GM06990 (cell line): ENCODE results near the gene CCDC28B.

Source experiments
- DNase-seq: peaks from one replicate; pipeline ENCODE4 v3.0.0-alpha.2; 2011; ENCODE audit not compliant: insufficient read length; ENCODE audit errors: extremely low read depth
- H3K27me3 ChIP-seq: replicated peaks from 2 replicates; pipeline ENCODE4 v1.6.0; 2011; ENCODE audit warnings: low read length; ENCODE audit not compliant: control insufficient read depth, insufficient read depth
- H3K36me3 ChIP-seq: 2 replicates; pipeline ENCODE4 v1.5.1; 2011; ENCODE audit warnings: low read length; ENCODE audit not compliant: control insufficient read depth, insufficient read depth
- H3K4me3 ChIP-seq: replicated peaks from 2 replicates; pipeline ENCODE4 v1.5.1; 2011; ENCODE audit warnings: low read depth, mild to moderate bottlenecking, control low read depth, low read length
- TF ChIP-seq, protein P1 (sequence below): IDR thresholded peaks from 2 replicates; pipeline ENCODE4 v1.5.1; 2011; ENCODE audit warnings: low read length, control low read depth, mild to moderate bottlenecking, inconsistent platforms; ENCODE audit not compliant: insufficient read depth, poor library complexity, severe bottlenecking

The CCDC28B gene

DNA sequence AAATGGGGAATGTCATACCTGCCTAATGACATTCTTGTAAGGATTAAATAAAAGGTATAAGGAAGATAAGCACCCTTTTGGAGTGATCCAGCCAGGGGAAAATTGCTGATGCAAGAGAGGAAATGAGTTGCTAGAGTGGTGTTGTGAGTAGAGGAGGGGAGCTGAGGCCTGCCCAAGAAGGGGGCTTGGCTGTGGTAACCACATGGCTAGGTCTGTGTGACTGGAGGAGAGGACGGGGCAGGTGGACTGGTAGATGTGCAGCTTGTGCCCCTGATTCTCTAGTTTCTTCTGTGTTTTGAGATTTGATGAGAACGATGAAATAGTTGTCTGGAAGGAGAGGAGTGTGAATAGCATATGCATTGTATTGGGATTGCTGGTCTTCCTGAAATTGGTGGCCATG lies 14.3 kb upstream of the CCDC28B start:
- Histone ChIP-seq H3K4me3 (no peak overlapping the region), H3K27me3 (no peaks in the 10 kb centered on the region), H3K36me3 (peaks cover 38% of the 10 kb centered on the region)
- TF ChIP-seq, protein P1, sequence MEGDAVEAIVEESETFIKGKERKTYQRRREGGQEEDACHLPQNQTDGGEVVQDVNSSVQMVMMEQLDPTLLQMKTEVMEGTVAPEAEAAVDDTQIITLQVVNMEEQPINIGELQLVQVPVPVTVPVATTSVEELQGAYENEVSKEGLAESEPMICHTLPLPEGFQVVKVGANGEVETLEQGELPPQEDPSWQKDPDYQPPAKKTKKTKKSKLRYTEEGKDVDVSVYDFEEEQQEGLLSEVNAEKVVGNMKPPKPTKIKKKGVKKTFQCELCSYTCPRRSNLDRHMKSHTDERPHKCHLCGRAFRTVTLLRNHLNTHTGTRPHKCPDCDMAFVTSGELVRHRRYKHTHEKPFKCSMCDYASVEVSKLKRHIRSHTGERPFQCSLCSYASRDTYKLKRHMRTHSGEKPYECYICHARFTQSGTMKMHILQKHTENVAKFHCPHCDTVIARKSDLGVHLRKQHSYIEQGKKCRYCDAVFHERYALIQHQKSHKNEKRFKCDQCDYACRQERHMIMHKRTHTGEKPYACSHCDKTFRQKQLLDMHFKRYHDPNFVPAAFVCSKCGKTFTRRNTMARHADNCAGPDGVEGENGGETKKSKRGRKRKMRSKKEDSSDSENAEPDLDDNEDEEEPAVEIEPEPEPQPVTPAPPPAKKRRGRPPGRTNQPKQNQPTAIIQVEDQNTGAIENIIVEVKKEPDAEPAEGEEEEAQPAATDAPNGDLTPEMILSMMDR: no peak
- no peak for DNase-seq

DNA sequence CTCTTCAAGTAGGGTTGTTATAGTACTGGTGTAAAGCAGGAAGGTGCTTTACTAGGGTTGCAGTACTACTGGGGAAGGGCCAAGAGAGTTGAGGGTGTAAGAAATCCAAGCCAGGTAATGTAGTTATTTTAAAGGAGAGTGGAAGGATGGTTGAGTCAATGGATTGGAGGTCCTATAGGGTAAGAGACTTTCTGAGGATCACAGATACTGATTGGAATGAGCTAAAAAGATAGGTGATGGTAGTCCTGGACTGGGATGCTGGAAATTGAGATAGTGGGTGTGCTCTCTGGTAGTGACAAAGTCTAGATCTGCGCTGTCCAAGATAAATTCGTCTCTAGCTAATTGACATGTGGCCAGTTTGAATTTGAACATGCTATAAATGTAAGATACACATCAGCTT lies 13.9 kb upstream of the CCDC28B start:
- H3K27me3 ChIP-seq: no peaks in the 10 kb centered on the region
- H3K36me3 ChIP-seq: peaks cover 43% of the 10 kb centered on the region
- no peak overlapping the region for H3K4me3 ChIP-seq
- TF ChIP-seq, protein P1: no peak
- DNase-seq: no peak

DNA sequence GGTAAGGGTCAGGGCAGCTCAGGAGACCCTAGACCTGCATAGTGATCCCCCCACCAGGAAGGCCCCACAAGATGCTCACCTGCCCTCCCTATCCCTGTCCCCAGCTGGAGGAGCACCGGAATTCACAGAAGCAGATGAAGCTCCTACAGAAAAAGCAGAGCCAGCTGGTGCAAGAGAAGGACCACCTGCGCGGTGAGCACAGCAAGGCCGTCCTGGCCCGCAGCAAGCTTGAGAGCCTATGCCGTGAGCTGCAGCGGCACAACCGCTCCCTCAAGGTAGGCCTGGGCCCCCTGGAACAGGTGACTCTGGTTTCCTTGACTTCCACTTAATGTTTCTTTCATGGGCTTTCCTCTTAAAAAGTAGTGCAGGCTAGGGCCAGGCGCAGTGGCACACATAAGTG lies 12.5 kb upstream of the CCDC28B start:
- Histone ChIP-seq H3K36me3 (peaks cover 51% of the 10 kb centered on the region), H3K4me3 (no peak overlapping the region), H3K27me3 (no peaks in the 10 kb centered on the region)
- TF ChIP-seq, protein P1: no peak
- DNase-seq: no peak

DNA sequence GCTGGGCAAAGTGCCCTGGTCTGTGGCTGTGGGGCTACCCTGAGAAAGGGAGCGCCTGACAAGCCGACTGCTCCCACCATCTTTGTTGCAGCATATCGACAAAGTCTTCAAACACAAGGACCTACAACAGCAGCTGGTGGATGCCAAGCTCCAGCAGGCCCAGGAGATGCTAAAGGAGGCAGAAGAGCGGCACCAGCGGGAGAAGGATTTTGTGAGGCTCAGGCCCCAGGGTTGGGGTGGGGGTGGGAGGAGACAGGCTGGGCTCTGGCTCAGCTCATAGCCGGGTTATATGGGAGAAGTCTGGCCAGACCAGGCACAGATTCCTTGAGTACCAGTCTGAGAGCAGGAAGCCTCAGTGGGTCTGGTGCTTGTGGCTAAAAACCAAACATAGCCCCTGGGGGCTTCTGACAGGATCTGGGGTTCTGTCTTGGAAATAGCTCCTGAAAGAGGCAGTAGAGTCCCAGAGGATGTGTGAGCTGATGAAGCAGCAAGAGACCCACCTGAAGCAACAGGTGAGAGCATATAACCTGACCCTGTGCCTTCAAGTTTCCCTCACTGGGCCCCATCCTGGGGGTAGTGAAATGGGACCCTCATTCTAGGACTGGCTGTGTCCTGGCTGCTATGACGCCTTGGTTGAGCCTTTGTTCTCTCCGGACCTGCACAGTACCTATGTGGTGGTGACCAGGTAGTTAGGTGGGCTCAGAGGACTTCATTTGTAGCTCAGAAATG lies 8.0 kb upstream of the CCDC28B start:
- TF ChIP-seq, protein P1: no peak
- H3K36me3 ChIP-seq: peaks cover 79% of the 10 kb centered on the region
- no peaks in the 10 kb centered on the region for H3K27me3 ChIP-seq
- H3K4me3 ChIP-seq: no peak overlapping the region
- no peak for DNase-seq

DNA sequence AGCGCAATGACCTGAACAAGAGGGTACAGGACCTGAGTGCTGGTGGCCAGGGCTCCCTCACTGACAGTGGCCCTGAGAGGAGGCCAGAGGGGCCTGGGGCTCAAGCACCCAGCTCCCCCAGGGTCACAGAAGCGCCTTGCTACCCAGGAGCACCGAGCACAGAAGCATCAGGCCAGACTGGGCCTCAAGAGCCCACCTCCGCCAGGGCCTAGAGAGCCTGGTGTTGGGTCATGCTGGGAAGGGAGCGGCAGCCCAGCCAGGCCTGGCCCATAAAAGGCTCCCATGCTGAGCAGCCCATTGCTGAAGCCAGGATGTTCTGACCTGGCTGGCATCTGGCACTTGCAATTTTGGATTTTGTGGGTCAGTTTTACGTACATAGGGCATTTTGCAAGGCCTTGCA lies 5.4 kb upstream of the CCDC28B start:
- Histone ChIP-seq H3K36me3 (peaks cover 64% of the 10 kb centered on the region), H3K27me3 (no peaks in the 10 kb centered on the region), H3K4me3 (no peak overlapping the region)
- TF ChIP-seq, protein P1: no peak
- no peak for DNase-seq

DNA sequence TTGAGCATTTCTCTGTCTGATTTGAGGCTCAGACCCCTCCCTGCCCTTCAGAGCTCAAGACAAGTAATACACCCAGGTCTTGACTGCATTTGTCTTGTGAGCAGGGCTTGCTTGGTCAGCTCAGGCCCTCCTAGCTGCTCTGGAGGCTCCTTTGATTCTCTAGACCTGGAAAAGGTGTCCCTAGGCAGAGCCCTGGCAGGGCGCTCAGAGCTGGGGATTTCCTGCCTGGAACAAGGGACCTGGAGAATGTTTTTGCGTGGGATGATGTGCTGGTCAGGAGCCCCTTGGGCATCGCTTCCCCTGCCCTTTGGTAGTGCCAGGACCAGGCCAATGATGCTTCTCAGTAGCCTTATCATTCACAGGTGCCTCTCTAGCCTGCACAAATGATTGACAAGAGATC lies 4.9 kb upstream of the CCDC28B start:
- H3K4me3 ChIP-seq: no peak overlapping the region
- peaks cover 58% of the 10 kb centered on the region for H3K36me3 ChIP-seq
- TF ChIP-seq, protein P1: no peak
- no peak for DNase-seq
- no peaks in the 10 kb centered on the region for H3K27me3 ChIP-seq
